ENCODE data around the gene TARS3. TPM values are rescaled to one million over a fixed set of nuclear protein-coding genes. Genes with fewer than 3 reads are reported as not detected.

TARS3 gene
- total RNA-seq, 1 experiment from 2014 or later = 14.1 TPM

DNA sequence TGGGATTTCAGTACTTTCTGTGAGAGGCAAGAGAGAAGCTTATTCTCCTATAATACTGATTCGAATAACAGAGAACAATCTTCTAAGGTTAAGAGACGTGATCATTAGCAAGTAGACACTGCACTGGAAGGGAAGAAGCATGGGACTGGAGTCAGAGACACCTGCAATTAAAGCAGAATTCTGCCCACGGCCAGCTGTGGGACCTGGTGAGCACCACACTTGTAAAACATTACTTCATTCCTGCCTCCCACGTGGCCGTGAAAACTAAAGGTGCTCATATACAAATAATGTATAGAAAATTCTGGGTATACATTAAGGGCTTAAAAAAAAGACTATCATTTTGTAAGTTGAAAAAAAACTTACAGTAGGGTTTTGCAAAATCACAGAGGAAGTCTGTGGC lies 74.1 kb downstream of the TARS3 start:
- H4K20me1 ChIP-seq (ENCODE audit: control insufficient read depth, insufficient read depth, insufficient read length) = no peaks in the 10 kb centered on the region
- H3K9ac ChIP-seq (ENCODE audit: extremely low read depth, insufficient read length, low read length) = no peak overlapping the region
- peaks cover 7 to 35% (median 33%) of the 10 kb centered on the region in 3 experiments; a peak in 6 of 7 replicates for H3K36me3 Mint-ChIP-seq (ENCODE audit: insufficient read depth in 1 of 3, low read depth in 3 of 3)
- peaks cover 3% of the 10 kb centered on the region; the same call in 1 of the 2 replicates for H3K79me2 ChIP-seq (ENCODE audit: insufficient read depth, low read length)
- no peak overlapping the region for H3K56ac ChIP-seq (ENCODE audit: insufficient read length, low read depth, low read length)
- H3K4me2 ChIP-seq (ENCODE audit: insufficient read depth, insufficient read length, low read length) = no peak overlapping the region
- H3K9me3 Mint-ChIP-seq = peaks cover 2 to 7% of the 10 kb centered on the region in 2 experiments; a peak in 3 of 5 replicates
- H3K4me1 Mint-ChIP-seq = peaks cover 7 to 9% of the 10 kb centered on the region in 2 experiments
- H3K27ac Mint-ChIP-seq = no peak overlapping the region
- H3K9me3 ChIP-seq (ENCODE audit: control insufficient read depth, low read depth, low read length) = no peaks in the 10 kb centered on the region
- H3K14ac ChIP-seq (ENCODE audit: insufficient read depth, low read length) = no peak overlapping the region
- no peak overlapping the region for H2BK5ac ChIP-seq (ENCODE audit: insufficient read length, low read length)
- H3K4ac ChIP-seq (ENCODE audit: low read depth, low read length) = no peak overlapping the region
- no peak overlapping the region for H2BK20ac ChIP-seq (ENCODE audit: low read depth, low read length, poor library complexity, severe bottlenecking)
- H3K4me1 ChIP-seq (ENCODE audit: insufficient read depth, low read length) = no peaks in the 10 kb centered on the region
- H2AFZ ChIP-seq (ENCODE audit: low read length) = no peak overlapping the region
- no peak overlapping the region for H3K23ac ChIP-seq (ENCODE audit: insufficient read length, low read depth, low read length)
- H3K4me3 Mint-ChIP-seq = peak overlapping the region in 1 of 2 experiments; percentile 10; a peak in 1 of 5 replicates
- no peak overlapping the region for H2BK15ac ChIP-seq (ENCODE audit: low read depth, low read length)
- no peak overlapping the region for H2BK12ac ChIP-seq (ENCODE audit: insufficient read length, low read depth, low read length)
- H3T11ph ChIP-seq (ENCODE audit: low read length) = no peak overlapping the region
- no peak overlapping the region for H4K91ac ChIP-seq (ENCODE audit: insufficient read length, low read depth, low read length)
- H2AK5ac ChIP-seq (ENCODE audit: insufficient read length, low read length) = no peak overlapping the region
- no CpG with 5 or more reads among the region's 5 CpGs for WGBS (ENCODE audit: extremely low coverage, insufficient read length, low lambda C conversion rate)
- no peak overlapping the region for H3K18ac ChIP-seq (ENCODE audit: insufficient read length, low read depth, low read length)
- no peak overlapping the region for H2BK120ac ChIP-seq (ENCODE audit: low read depth, low read length, poor library complexity, severe bottlenecking)
- no peak overlapping the region for H4K8ac ChIP-seq (replicated peaks; ENCODE audit: insufficient read length, low read depth, low read length)
- DNase-seq = no peak
- no peak overlapping the region for H4K5ac ChIP-seq (ENCODE audit: insufficient read length, low read depth, low read length)
- H3K27me3 ChIP-seq (ENCODE audit: insufficient read depth, low read length) = no peaks in the 10 kb centered on the region
- H3K27me3 Mint-ChIP-seq (ENCODE audit: low read depth) = no peaks in the 10 kb centered on the region
- no peak overlapping the region for H3K27ac ChIP-seq (ENCODE audit: insufficient read length, low read depth, low read length)
- H3K79me1 ChIP-seq (ENCODE audit: insufficient read depth, low read depth, low read length, poor library complexity, severe bottlenecking) = no peaks in the 10 kb centered on the region
- peaks cover 3% of the 10 kb centered on the region for H3K23me2 ChIP-seq (ENCODE audit: insufficient read length, low read depth, low read length, poor library complexity, severe bottlenecking)
- TF ChIP-seq, protein P1, sequence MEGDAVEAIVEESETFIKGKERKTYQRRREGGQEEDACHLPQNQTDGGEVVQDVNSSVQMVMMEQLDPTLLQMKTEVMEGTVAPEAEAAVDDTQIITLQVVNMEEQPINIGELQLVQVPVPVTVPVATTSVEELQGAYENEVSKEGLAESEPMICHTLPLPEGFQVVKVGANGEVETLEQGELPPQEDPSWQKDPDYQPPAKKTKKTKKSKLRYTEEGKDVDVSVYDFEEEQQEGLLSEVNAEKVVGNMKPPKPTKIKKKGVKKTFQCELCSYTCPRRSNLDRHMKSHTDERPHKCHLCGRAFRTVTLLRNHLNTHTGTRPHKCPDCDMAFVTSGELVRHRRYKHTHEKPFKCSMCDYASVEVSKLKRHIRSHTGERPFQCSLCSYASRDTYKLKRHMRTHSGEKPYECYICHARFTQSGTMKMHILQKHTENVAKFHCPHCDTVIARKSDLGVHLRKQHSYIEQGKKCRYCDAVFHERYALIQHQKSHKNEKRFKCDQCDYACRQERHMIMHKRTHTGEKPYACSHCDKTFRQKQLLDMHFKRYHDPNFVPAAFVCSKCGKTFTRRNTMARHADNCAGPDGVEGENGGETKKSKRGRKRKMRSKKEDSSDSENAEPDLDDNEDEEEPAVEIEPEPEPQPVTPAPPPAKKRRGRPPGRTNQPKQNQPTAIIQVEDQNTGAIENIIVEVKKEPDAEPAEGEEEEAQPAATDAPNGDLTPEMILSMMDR (conservative IDR thresholded peaks at IDR 0.05) = no peak
